A549 (cell line): ENCODE measurements around the gene RNF220. TPM values are rescaled to one million over a fixed set of nuclear protein-coding genes. Genes with fewer than 3 reads are reported as not detected.
A peak's percentile ranks its signal among the peaks of the same experiment; 100 is the strongest.

Experiments
- ATAC-seq, 2 experiments: fragments of 200-7000 bp in 1 of 2; fragments of >200 bp in 1 of 2; cut with Nextera tagmentation in 1 of 2; cut with Tn5 transposase in 1 of 2; 3 replicates each; pipeline versions ENCODE4 v1.8.0 to v1.9.1; 2018 to 2020; ENCODE audit warnings: mild to moderate bottlenecking in 1 of 2, moderate library complexity in 1 of 2
- CTCF ChIA-PET: fragments of 300-600 bp; sonication (Branson Sonifier 250); formaldehyde crosslinking; extraction: SDS; loops from one replicate; lab custom pipeline; 2021; ENCODE audit warnings: antibody characterized with exemption, inconsistent platforms; lab: Yijun Ruan, JAX
- POLR2A ChIA-PET: fragments of 350-600 bp; formaldehyde crosslinking; extraction: SDS; loops from one replicate; lab custom pipeline; 2021; ENCODE audit warnings: antibody characterized with exemption, inconsistent platforms; lab: Yijun Ruan, JAX
- DNase-seq, 2 experiments: peaks; one replicate each; pipeline versions ENCODE4 v3.0.0 to v3.0.0-alpha.2; 2011 to 2016; ENCODE audit warnings: low read depth in 1 of 2, low spot score in 1 of 2
- FAIRE-seq: peaks from 2 replicates; lab custom pipeline; 2011; peaks lifted over from hg19 to GRCh38; lab: Jason Lieb, UNC
- H3K27ac ChIP-seq, 2 experiments: fragments of >200 bp; sonication (Bioruptor Twin); formaldehyde crosslinking; 3 replicates each; pipeline ENCODE4 v1.5.1; 2016 to 2017
- H3K4me1 ChIP-seq: fragments of >200 bp; sonication (Bioruptor Twin); formaldehyde crosslinking; 3 replicates; pipeline ENCODE4 v1.6.1; 2016
- H3K4me2 ChIP-seq: fragments of >200 bp; sonication (Bioruptor Twin); formaldehyde crosslinking; 3 replicates; pipeline ENCODE4 v1.6.1; 2016
- H3K4me3 ChIP-seq: fragments of >200 bp; sonication (Bioruptor Twin); formaldehyde crosslinking; 3 replicates; pipeline ENCODE4 v1.5.1; 2016
- H3K9me3 ChIP-seq: fragments of >200 bp; sonication (Bioruptor Twin); formaldehyde crosslinking; 3 replicates; pipeline ENCODE4 v1.6.1; 2016
- CBX2 ChIP-seq: fragments of 200-600 bp; sonication (generic); IDR thresholded peaks from 2 replicates; pipeline ENCODE4 v1.6.1; 2016; ENCODE audit warnings: low read depth, mild to moderate bottlenecking, borderline replicate concordance
- CHD2 ChIP-seq: fragments of 150-350 bp; IDR thresholded peaks from 2 replicates; pipeline ENCODE4 v1.6.1; 2014; ENCODE audit warnings: low read length; ENCODE audit not compliant: partially characterized antibody
- CHD4 ChIP-seq: fragments of 200-600 bp; sonication (generic); IDR thresholded peaks from 2 replicates; pipeline ENCODE4 v1.6.1; 2016; ENCODE audit warnings: antibody characterized with exemption, mild to moderate bottlenecking, borderline replicate concordance
- HOXB5 ChIP-seq: fragments of 250-450 bp; sonication (Bioruptor Pico); IDR thresholded peaks from 2 replicates; pipeline ENCODE4 v1.5.0; 2020; ENCODE audit warnings: mild to moderate bottlenecking, moderate library complexity
- MYC ChIP-seq: IDR thresholded peaks from 2 replicates; pipeline ENCODE4 v1.6.1; 2012; ENCODE audit warnings: mild to moderate bottlenecking, inconsistent platforms, low read length, improper control_type of control experiment, borderline replicate concordance
- NPAS2 ChIP-seq: fragments of 250-450 bp; sonication (Bioruptor Pico); IDR thresholded peaks from 2 replicates; pipeline ENCODE4 v1.8.0; 2022; ENCODE audit warnings: mild to moderate bottlenecking, moderate library complexity, borderline replicate concordance
- RAD21 ChIP-seq, 2 experiments: fragments of >200 bp in 1 of 2; sonication (Bioruptor Twin) in 1 of 2; formaldehyde crosslinking in 1 of 2; IDR thresholded peaks in 1 of 2; conservative IDR thresholded peaks in 1 of 2; 2 replicates in 1 of 2; 3 replicates in 1 of 2; pipeline ENCODE4 v1.6.1; 2012 to 2018; ENCODE audit warnings: inconsistent platforms in 1 of 2
- RFX5 ChIP-seq: fragments of 450-650 bp; IDR thresholded peaks from 2 replicates; pipeline ENCODE4 v1.7.1; 2014; ENCODE audit warnings: antibody characterized with exemption, mild to moderate bottlenecking, moderate library complexity
- TP53 ChIP-seq: fragments of 250-450 bp; sonication (Bioruptor Pico); IDR thresholded peaks from 2 replicates; pipeline ENCODE4 v1.5.0; 2021; ENCODE audit warnings: mild to moderate bottlenecking, moderate library complexity
- ZSCAN20 ChIP-seq: fragments of 250-450 bp; sonication (Bioruptor Pico); IDR thresholded peaks from 2 replicates; pipeline ENCODE4 v1.8.0; 2022; ENCODE audit warnings: mild to moderate bottlenecking, moderate library complexity
- WGBS: methylation state at CpG from one replicate; pipeline ENCODE4 v1.1.6; 2017; ENCODE audit errors: missing lambda C conversion rate; 5-methylcytosine and 5-hydroxymethylcytosine counted together
- polyA plus RNA-seq, 4 experiments: library from polyadenylated mRNA; depleted of rRNA in 3 of 4; stranded (reverse); fragments of >200 nt; fragmentation: RNase III in 1 of 4; extraction: RNeasy Plus Mini Kit Qiagen cat#74134 plus additional on column Dnase treatment in 1 of 4; gene quantifications; 2 replicates in 3 of 4; 3 replicates in 1 of 4; pipeline ENCODE4 v1.2.3, GENCODE V29; 2011 to 2017
- TF ChIP-seq, protein P1 (sequence below): fragments of 450-650 bp; IDR thresholded peaks from 2 replicates; pipeline ENCODE4 v1.6.1; 2014; ENCODE audit warnings: antibody characterized with exemption
- TF ChIP-seq, protein P2 (sequence below): IDR thresholded peaks from 2 replicates; pipeline ENCODE4 v1.6.1; 2012
- TF ChIP-seq, protein P3 (sequence below): fragments of 250-450 bp; sonication (Bioruptor Pico); IDR thresholded peaks from 2 replicates; pipeline ENCODE4 v1.5.0; 2021; ENCODE audit warnings: mild to moderate bottlenecking, moderate library complexity, borderline replicate concordance
- TF ChIP-seq, protein P4 (sequence below): fragments of >200 bp; sonication (Bioruptor Twin); formaldehyde crosslinking; IDR thresholded peaks from 3 replicates; pipeline ENCODE4 v1.6.1; 2016
- TF ChIP-seq, protein P5 (sequence below): fragments of 150-350 bp; IDR thresholded peaks from 2 replicates; pipeline ENCODE4 v1.6.1; 2014; ENCODE audit warnings: low read depth, mild to moderate bottlenecking, low read length

The RNF220 gene
- polyA plus RNA-seq, 2 of the 4 experiments (the other 2 are of a cell fraction) = 53.4 to 54.5 TPM

DNA sequence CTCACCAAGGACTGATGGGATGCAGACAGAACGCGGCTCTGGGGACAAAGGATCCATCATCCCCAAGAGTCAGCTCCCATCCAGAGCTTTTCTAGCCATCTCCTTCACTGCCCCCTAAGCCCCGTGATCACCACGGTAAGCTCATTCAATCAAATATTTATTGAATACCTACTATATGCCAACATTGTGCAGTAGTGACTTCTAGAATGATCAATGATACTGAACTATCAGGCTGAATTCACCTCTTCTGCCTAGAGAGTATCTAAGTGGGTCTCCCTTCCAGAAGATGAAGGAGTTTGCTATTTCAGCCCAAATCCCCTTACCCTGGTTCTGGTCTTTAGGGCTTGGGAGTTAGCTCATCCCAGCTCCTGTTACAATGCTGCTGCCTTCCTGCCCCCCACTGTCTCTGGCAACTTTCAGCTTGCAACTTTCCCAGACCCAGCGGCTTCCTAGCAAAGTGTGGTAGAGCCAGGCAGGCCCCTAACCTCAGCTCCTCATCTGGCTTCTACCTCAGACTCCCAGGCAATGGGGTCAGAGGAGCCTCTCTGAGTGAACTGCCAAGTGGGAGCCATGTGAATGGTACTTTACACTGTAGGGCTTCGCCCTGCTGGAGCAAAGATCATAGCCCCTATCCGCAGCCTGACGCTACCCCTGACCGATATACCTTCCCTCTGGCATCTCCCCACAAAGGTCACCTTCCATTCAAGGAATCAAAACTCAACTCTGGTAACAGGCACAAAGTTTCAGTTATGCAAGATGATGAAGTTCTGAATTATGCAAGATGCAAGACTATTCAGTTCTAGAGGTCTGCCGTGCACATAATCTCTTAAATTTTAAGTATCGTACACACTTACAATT lies 248.3 kb downstream of the RNF220 start:
- ChIA-PET CTCF (interaction anchor here (0.5 to 5.6 kb wide), 49 partner anchors 8 to 890 kb away, joined by 3 to 119 read pairs (median 4); partner anchors contain the start of genes ARMH1, DMAP1 and TMEM53), POLR2A (interaction anchor here (0.5 to 1.3 kb wide), 4 partner anchors 21 to 665 kb away, joined by 3 to 9 read pairs (median 3); partner anchors contain the start of gene TMEM53)
- Histone ChIP-seq H3K4me3 (no peak overlapping the region), H3K9me3 (no peaks in the 10 kb centered on the region), H3K4me1 (no peaks in the 10 kb centered on the region), H3K27ac (no peak overlapping the region), H3K4me2 (no peak overlapping the region)
- 52% methylated on average over 10 of the region's 11 CpGs for WGBS
- ATAC-seq (peak in 1 of 2 experiments; percentile 4; a peak in 1 of 6 replicates), FAIRE-seq (no peak), DNase-seq (no peak)
- TF ChIP-seq RAD21 (conservative IDR thresholded peaks at IDR 0.05 in 1 of 2, IDR thresholded peaks at IDR 0.05 in 1 of 2) (no peak), CBX2 (no peak), TP53 (CRISPR knock-in tag) (no peak), CHD4 (no peak)

DNA sequence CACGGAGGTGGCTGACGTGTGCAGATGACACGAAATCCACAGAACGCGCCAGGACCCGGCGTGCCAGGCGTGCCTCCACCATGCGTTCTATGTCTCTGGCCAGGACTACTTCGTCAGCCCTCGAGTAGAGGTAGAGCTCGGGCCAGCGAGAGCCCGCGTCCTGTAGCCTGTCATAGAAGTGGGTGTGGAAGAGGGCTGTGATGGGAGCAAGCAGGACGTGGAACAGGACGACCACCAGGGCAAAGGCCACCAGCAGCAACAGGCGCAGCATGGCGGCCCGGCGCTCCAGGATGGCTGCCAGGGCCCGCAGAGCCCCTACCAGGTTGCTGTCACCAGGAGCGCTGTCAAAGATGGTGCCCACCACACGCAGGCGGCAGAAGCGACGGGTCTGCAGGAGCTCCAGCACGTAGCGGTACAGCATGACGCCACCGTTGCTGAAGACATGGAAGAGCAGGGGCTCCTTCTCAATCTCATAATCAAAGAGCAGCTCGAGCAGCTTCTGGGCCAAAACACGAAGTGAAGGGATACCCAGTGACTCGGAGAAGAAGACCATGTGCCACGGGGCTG lies 249.6 kb downstream of the RNF220 start:
- TF ChIP-seq RFX5 (no peak), TP53 (CRISPR knock-in tag) (no peak), ZSCAN20 (CRISPR knock-in tag) (no peak), MYC (no peak), CHD2 (no peak), HOXB5 (CRISPR knock-in tag) (no peak), NPAS2 (no peak)
- TF ChIP-seq, protein P1, sequence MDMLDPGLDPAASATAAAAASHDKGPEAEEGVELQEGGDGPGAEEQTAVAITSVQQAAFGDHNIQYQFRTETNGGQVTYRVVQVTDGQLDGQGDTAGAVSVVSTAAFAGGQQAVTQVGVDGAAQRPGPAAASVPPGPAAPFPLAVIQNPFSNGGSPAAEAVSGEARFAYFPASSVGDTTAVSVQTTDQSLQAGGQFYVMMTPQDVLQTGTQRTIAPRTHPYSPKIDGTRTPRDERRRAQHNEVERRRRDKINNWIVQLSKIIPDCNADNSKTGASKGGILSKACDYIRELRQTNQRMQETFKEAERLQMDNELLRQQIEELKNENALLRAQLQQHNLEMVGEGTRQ = no peak
- TF ChIP-seq, protein P2, sequence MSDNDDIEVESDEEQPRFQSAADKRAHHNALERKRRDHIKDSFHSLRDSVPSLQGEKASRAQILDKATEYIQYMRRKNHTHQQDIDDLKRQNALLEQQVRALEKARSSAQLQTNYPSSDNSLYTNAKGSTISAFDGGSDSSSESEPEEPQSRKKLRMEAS = no peak
- TF ChIP-seq, protein P3, sequence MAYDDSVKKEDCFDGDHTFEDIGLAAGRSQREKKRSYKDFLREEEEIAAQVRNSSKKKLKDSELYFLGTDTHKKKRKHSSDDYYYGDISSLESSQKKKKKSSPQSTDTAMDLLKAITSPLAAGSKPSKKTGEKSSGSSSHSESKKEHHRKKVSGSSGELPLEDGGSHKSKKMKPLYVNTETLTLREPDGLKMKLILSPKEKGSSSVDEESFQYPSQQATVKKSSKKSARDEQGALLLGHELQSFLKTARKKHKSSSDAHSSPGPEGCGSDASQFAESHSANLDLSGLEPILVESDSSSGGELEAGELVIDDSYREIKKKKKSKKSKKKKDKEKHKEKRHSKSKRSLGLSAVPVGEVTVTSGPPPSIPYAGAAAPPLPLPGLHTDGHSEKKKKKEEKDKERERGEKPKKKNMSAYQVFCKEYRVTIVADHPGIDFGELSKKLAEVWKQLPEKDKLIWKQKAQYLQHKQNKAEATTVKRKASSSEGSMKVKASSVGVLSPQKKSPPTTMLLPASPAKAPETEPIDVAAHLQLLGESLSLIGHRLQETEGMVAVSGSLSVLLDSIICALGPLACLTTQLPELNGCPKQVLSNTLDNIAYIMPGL = no peak
- TF ChIP-seq, protein P4, sequence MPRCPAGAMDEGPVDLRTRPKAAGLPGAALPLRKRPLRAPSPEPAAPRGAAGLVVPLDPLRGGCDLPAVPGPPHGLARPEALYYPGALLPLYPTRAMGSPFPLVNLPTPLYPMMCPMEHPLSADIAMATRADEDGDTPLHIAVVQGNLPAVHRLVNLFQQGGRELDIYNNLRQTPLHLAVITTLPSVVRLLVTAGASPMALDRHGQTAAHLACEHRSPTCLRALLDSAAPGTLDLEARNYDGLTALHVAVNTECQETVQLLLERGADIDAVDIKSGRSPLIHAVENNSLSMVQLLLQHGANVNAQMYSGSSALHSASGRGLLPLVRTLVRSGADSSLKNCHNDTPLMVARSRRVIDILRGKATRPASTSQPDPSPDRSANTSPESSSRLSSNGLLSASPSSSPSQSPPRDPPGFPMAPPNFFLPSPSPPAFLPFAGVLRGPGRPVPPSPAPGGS = no peak
- TF ChIP-seq, protein P5, sequence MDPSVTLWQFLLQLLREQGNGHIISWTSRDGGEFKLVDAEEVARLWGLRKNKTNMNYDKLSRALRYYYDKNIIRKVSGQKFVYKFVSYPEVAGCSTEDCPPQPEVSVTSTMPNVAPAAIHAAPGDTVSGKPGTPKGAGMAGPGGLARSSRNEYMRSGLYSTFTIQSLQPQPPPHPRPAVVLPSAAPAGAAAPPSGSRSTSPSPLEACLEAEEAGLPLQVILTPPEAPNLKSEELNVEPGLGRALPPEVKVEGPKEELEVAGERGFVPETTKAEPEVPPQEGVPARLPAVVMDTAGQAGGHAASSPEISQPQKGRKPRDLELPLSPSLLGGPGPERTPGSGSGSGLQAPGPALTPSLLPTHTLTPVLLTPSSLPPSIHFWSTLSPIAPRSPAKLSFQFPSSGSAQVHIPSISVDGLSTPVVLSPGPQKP = no peak
- H3K9me3 ChIP-seq = no peaks in the 10 kb centered on the region
- 87% methylated on average over 26 of the region's 35 CpGs for WGBS
- H3K4me2 ChIP-seq = no peak overlapping the region
- ChIA-PET CTCF (interaction anchor here (1.0 to 1.9 kb wide), 6 partner anchors 8 to 607 kb away, joined by 3 to 5 read pairs (median 4); no protein-coding TSS in a partner anchor), POLR2A (no interaction called here)
- no peaks in the 10 kb centered on the region for H3K4me1 ChIP-seq
- H3K4me3 ChIP-seq = no peak overlapping the region
- ATAC-seq = no peak
- DNase-seq = no peak
- no peak for FAIRE-seq
- no peak overlapping the region for H3K27ac ChIP-seq
